HG02678 (cell line): ENCODE data around the gene EZR.

ENCODE experiments used
- ATAC-seq: cut with Tn5 transposase; IDR thresholded peaks from one replicate; pipeline ENCODE4 v1.9.1; 2021; ENCODE audit warnings: mild to moderate bottlenecking, moderate library complexity; ENCODE audit not compliant: unreplicated experiment

The EZR gene

DNA sequence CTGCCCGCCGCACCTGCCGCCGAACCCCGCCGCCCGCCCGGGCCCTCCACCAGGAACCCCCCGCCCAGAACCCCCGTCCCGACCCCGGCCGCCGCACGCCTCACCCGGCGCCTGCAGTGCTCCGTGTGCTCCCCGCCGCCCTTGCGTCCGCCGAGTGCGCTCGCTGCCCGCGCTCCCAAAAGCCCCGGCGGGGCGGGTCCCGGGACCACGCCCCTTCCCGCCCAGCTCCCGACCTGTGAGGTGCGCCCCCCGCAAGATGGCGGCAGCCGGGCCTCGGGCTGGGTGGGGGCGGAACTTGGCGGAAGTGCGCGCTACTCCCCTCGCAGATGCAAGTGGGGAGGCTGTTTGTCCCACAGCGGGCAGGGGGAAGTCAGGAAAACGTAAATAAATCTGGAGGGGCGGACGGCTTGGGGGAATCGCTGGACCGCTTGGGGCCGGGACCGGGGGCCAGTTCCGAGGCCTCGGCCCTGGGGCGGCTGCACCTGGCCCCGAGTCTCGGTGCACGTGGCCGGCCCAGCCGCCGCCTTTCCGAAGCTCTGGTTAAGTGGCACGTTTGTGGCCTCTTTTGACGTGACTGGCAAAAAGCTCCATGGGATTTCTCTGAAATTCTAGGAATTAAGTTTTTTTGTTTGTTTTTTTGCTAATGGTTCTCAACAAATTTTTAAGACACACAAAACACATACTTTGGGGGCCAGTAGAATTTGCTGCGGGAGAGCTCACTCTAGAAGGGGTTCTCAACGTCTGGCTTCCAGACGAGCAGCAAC is at the start of gene EZR:
Gene EZR (minus strand): TSS at position 156 of the 764 bp plus-strand sequence. CDS start 1,275 bp downstream, outside the sequence.
- peak; percentile 54 for ATAC-seq

DNA sequence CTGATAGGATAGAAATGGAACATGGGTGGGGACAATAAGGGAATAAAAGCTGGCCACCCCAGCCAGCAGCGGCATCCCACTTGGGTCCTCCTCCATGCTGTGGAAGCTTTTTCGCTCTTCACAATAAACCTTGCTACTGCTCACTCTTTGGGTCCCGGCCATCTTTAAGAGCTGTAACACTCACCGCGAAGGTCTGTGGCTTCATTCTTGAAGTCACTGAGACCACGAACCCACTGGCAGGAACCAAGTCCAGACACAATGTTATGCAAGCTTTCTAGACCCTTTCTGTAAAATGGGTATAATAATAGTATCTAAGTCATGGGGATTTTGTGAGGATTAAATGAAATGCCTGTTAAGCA is 48.9 kb upstream of the EZR start:
- no peak for ATAC-seq

DNA sequence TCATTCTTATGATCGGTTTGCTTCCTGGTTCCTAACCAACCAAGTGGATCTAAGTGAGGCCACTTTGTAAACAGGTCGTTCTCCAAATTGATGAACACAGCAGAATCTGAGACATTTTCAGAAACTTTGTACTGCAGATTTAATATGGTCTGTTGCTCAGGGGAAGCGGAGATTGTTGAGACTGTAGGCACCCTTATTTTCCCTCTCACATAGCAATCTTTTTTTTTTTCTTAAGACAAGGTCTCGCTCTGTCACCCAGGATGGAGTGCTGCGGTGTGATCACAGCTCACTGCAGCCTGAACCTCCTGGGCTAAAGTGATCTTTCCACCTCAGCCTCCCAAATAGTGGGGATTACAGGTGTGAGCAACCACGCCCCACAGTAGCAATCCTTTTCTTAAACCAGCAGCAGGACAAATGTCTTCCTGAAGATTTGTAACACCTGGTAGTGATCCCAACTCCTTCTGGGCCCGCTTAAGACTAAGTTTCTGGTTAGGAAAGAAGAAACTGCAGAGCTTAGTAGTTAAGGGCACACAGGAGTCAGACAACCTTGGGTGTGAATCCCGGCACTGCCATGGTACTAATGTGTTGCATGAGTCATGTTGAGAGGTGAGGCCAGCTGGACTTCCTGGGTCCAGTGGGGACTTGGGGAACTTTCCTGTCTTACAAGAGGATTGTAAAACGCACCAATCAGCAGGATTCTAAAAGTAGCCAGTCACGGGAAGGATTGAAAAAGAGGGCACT is 48.4 kb upstream of the EZR start:
- no peak for ATAC-seq

DNA sequence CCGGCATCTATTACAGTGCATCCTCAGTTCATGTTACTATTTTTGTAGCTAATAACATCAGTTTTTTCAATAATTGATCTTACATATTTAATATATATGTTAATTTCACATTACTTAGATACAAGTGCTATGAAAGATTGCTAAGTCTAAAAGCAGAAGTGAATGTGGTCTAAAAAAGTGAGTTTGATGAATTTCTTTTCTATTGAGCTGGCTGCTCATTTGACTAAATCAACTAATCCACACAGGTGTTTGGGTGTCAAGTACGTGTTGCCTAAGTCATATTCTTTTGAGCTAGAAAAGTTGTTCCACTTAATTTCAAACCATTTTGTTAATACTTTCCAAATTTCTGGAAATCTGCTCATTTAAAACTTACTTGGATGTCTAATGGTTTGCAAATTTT is 46.6 kb upstream of the EZR start:
- ATAC-seq, result no peak

DNA sequence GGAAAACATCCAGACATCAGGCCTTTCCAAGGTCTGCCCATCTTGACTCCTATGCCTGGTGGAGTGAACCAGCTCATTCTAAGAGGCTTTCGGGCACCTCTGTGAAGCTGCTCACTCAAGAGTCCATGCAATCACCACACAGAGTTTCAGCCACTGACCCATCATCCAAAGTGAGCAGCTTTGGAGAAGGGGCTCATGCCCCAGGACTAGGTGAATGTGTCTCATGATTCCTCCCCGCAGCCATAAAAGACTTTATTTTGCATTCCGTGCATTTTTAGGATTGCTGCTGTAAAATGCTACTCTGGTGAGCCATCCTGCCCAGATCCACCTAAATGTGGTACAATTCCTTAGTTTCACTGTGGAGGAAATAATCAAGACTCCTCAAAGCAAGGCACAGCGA is 44.5 kb upstream of the EZR start:
- no peak for ATAC-seq

DNA sequence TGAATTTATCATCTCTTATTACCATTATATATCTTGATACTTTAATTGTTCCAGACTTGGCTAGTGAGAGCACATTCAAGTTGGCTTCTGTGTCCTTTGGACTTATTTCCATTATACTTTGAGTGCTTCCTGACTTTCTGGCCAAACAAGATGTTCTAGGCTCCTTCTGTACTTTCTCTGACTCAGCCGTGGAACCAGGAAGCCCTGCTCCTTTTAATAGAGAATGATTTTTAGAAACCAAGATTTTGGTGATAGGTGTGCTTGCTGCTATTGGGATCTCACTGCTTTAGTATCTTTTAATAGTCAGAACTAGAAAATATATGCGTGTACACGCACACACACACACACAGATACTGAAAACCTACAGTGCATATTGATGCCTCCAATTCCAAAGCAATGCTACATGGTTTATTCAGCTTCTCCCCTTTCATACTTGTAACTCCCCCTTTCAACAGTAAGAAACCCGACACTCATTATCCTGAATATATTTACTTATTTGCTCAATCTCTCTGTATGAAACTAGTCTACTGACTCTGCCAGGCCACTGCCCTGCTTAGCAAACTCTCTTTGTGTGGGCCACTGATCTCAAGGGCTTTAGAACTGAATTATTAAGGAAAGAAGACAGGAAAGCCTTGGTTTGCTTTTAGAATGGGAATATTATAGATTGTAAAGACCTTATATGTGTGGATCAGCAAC is 42.7 kb upstream of the EZR start:
- no peak for ATAC-seq

DNA sequence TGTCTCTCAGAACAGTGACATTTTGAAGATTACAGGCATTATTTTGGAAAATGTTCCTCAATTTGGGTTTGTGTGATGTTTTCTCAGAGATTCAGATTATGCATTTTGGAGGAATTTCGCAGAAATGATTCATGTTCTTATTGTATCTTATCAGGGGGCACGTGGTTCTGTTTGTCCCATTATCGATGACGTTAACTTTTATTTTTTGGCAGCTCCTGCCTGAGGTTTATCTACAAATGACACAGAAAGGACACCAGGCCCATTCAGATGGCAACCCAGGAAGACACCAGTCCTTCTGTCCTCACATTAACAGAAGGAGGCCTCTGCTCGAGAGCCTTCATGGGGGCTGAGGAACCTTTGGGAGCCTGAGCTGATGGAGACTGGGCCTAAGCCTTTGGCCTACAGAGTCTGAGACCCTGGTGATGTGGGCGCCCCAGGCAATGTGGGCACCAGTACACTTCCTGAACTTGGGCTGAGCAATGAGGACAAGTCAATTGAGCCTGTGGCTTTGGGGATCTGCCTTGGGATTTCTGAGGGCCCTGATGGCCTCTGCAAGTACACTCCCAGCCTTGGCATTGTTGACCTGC is 41.2 kb upstream of the EZR start:
- ATAC-seq, result no peak

DNA sequence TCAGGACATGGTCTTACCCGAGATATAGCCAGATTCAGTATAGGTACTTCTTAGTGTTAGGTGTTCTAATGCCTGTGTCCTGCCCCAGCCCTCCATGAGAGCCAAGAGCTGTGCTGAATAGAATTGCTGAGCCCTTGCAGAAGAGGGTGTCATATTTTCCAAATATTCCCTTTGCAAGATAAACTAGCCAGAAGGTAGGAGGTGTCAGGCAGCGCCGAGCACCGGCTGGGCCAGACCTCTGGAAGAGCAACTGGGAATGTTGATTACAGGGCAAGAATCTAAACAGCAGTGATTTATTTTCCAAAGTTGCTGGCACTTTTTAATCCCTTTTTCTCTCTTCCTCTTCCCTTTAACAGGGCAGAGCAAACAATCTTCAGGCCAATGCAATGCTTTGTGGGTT is 37.1 kb upstream of the EZR start:
- ATAC-seq, result no peak

DNA sequence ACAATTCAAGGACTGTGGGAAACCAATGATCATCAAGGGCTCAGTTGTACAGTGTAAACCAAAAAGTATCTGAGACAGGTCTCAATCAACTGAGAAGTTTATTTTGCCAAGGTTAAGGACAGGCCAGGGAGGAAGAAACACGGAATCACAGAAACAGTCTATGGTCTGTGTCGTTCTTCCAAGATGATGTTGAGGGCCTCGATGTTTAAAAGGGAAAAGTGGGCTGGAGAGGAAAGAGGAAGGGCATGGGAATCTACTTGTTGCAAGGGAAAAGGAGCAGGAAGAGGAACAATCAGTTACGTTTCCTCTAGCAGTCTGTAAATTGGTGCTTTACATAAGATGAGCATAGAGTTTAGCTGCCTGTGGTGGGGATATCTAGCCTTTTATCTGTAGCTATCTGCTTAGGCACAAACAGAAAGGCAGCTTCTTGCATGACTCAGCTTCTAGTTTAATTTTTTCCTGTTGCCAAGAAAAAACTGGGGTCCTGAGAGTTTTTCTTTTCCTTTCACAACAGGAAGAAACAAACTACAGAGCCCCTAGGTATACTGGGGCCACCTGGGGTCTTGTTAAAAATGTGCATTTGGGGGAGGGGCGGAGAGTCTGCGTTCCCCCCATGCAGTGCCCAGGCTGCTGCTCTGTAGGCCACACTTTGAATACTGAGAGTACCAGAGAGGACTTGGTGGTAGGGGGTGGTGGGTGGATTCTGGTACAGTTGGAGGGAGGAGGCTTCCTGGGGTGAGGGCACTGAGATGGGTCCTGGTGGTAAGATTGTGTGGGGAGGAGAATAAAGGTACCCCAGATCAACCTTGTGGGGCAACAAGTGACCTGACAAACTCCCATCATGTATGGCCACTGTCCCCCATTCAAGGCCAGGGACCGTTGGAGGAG is 35.3 kb upstream of the EZR start:
- no peak for ATAC-seq

DNA sequence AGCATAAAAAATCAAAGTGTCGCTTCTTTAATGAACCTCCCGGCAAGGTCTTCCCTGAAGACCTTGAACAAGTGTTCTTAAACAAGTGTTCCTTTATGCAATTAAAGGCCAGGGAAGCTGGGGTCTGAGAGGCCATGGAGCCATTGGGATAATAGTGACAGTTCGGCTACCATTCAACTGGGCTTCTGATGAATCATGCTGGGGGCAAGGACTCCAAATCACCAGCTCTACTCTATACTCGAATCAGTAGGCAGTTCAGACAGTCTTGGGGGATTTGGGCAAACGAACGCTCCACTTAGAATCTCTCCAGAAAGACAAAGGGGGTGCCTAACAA is 34.7 kb upstream of the EZR start:
- no peak for ATAC-seq

DNA sequence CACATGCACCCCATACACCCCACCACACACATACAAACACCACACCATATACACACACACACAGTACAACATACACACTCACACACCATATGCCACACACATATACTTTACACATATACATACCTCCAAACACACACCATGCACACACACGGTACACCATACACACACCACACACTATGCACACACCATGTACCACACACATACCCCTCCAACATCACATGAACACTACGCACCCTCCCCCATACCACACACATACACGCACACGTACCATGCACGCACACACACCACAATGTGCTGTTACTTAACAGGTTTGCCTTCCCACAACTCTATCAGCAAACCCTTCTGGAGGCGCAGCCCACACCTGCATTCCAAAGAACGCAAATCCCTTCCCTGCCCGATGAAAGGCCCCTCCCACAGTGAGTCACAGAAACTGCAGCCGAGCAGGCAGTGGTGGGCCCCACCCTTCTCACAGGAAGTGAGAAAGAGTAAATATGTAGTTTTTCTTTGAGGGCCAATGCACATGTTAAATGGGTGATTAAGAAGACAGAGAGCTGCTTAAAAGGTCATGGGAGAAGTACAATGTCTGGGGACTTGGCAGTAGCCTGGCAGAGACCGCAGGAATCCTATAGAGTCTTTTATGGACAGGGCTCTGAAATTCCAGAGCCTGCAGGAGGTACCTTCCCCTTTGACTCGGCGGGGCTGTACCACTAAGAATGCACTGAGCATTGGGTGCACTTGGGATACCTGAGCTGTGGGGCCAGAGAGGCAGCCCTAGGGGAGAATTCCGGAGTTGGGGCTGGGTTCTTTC is 34.1 kb upstream of the EZR start:
- ATAC-seq, result peak; percentile 92

DNA sequence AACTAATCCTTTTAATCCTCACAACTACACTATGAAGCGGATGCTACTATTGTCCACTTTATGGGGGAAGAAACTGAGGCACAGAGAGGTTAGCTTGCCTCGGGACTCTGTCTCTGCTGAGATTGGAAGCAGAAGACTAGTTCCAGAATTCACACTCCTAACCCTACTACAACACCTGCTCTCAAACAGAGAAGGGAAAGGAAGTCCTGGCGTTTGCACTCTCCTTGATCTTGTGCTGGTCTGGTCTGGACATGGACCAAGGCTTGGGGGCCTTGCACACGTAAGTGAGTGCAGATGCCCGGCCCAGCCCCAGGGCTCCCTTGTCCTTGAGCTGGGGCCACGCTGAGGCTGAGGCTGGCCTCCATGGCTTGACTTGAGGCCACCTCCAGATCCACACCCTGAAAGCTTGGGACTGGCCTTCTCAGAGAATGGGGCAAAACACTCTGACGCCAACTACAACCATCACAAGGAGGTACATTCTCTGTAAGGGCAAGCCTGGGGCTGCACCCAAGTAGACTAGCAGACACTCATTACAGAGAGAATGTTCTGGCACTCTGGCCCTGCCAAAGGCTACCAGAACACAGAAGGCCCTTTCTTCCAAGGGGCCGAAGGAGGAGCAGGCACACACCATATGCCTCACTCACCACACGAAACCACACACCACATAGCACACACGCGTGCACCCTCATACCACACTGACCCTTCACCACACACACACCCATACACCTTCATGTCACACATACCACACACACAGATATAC is 33.3 kb upstream of the EZR start:
- no peak for ATAC-seq

DNA sequence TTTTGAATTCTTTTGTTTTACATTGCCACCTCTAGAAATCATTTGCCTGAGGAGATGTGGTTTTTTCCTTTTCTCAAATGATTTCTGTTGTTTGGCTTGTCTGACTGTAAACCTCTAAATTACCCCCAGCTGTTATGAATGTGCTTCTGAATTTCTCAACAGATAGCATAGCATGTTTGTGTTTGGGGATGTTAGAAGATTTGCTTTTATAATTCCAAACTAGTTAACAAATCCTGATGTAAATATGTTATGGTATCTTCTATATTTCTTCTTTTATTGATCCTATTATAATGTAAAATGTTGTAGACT is 31.6 kb upstream of the EZR start:
- no peak for ATAC-seq

DNA sequence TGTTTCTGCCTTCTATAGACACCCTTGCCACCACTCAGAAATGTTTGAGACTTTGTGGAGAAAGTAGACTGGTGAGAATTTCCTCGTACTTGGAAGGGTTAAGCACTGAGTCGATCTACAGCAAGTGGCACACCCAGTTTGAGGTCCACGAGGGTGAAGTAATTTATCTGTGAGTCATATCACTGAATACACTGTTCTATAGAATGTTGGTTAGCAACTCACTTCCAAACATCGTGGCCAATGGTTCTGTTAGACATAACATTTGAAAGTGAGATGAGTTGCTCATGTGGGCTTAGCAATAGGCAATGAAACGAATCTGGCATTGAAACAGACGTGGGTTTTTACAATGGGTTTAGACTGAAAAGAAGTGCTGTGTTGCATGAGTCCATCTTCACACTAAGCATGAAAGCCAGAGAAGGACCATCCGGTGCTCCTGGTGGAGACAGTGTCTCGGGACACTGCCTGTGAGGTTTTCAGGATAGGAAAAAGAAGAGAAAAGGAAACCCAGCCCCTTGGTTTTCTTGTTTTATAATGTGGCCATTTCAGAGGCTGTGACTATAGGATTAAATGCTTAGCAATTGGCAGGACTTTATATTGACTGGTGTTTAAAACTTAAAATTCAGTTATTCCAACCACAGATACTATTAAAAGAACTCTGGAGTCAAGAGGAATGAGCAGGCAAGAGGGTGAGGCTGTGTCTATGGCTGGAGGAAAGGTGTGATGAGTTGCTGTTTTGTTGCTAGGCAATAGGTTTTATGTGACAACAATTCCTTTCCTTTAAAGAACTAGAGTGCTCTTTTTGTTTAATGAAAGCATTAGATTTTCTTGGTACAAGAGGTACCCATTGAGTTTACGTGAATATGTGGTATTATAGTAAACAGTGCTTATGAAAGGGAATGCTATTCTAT is 31.0 kb upstream of the EZR start:
- no peak for ATAC-seq

DNA sequence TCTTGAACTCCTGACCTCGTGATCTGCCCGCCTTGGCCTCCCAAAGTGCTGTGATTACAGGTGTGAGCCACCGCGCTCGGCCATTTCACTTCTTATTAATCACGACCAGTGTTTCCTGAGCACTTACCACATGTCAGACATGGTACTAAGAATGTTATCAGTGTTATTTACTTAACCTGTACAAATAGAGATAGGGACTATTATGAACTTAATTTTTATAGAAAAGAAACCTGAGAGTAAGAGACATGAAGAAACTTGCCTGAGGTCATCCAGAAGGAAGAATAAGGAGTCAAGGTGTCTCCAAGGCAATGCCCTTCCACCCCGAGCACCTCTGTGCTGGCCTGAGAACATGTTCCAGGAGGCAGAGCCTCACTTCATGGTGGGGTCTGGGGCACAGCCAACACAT is 29.3 kb upstream of the EZR start:
- no peak for ATAC-seq

DNA sequence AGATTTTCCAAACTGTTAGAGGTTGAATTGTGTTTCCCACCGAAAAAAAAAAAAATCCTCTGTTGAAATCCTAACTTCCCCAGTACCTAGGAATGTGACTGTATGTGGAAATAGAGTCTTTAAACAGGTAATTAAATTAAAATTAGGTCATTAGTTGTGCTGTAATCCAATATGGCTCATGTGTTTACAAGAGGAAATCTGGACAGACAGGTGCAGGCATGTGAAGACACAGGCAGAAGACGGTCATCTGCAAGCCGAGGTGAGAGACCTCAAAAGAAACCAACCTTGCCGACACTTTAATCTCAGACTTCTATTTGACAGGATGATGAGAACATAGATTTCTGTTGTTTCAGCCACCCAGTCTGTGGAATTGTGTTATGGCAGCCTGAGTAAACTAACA is 28.6 kb upstream of the EZR start:
- no peak for ATAC-seq

DNA sequence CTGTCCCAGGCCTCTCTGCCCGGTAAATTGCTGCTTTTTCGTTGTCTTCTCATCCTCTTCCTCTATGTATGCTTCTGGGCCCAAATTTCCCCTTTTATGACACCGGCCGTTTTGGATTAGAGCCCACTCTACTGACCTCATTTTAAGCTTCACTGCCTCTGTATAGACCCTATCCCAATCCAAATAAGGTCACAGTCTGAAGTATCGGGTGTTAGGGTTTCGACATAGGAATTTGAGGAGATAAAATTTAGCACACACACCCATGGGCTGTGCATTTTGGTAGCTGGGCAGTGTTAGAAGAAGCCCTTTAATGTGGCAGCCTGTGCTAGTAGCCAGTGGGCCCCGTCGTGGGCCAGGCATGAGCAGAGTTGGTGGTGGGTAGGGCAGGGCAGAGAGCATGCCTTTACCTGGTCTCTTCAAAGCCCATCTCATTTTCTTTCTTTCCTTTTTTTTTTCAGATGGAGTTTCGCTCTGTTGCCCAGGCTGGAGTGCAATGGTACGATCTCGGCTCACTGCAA is 27.9 kb upstream of the EZR start:
- no peak for ATAC-seq
